ENCODE measurements around the gene TMPRSS11E. TPM values are rescaled to one million over a fixed set of nuclear protein-coding genes. Genes with fewer than 3 reads are reported as not detected.
"Not testable (repeated sequence)": the region's sequence is repeated elsewhere in the genome, so short reads cannot be mapped to it uniquely, and the experiment has no call there.

The TMPRSS11E gene
- total RNA-seq, 6 donors from 2014 or later = not detected

DNA sequence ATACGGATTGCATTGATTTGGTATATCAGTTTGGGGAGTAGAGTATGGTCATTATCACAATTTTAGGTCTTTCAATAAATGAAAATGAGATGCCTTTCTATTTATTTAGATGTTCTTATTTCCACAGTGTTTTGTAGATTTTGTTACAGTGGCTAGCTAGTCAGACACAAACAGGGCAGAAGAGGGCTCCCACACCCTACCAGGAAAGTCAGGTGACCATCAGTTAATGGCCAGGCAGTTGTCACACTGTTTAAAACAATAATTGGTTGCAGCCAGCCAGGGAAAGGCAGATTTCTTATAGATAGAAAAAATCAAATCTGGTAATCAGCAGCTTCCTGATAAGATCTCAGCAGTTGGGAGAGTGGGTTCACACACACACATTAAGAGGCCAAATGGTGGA, 71.6 kb downstream of the TMPRSS11E start:
- 82% methylated on average over 1 of the region's 1 CpG; no CpG with 5 or more reads in 1 of the 2 donors for WGBS, 2 donors
- DNase-seq (no peak), ATAC-seq (ENCODE audit: low FRiP score in 2 of 2) (no peak)
- Histone ChIP-seq H3K4me3 (no peak overlapping the region), H3K27ac (no peak overlapping the region), H3K9me3 (no peaks in the 10 kb centered on the region), H3K4me1 (no peaks in the 10 kb centered on the region), H3K36me3 (no peaks in the 10 kb centered on the region), H3K27me3 (no peaks in the 10 kb centered on the region)
- TF ChIP-seq EP300 (IDR thresholded peaks at IDR 0.05) (no peak), POLR2AphosphoS5 (IDR thresholded peaks at IDR 0.05) (no peak), POLR2A (IDR thresholded peaks at IDR 0.05) (no peak)
- TF ChIP-seq, protein P1, sequence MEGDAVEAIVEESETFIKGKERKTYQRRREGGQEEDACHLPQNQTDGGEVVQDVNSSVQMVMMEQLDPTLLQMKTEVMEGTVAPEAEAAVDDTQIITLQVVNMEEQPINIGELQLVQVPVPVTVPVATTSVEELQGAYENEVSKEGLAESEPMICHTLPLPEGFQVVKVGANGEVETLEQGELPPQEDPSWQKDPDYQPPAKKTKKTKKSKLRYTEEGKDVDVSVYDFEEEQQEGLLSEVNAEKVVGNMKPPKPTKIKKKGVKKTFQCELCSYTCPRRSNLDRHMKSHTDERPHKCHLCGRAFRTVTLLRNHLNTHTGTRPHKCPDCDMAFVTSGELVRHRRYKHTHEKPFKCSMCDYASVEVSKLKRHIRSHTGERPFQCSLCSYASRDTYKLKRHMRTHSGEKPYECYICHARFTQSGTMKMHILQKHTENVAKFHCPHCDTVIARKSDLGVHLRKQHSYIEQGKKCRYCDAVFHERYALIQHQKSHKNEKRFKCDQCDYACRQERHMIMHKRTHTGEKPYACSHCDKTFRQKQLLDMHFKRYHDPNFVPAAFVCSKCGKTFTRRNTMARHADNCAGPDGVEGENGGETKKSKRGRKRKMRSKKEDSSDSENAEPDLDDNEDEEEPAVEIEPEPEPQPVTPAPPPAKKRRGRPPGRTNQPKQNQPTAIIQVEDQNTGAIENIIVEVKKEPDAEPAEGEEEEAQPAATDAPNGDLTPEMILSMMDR (IDR thresholded peaks at IDR 0.05) = no peak

DNA sequence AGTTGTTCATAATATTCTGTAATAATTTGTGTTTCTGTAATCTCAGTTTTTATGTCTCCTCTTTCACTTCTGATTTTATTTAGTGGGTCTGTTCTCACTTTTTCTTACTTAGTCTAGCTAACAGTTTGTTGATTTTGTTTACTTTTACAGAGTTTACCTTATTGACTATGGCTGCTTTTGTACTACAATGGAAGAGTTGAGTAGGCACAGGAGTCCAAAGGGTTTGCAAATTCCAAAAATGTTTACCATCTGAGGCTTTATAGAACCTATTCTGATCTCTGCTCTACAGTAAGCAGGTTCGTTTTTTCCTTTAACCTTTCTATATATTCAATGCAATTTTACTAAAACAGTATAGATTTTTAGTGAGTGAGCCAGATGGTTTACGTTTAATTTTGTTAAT, 73.7 kb downstream of the TMPRSS11E start:
- no peaks in the 10 kb centered on the region for H3K36me3 ChIP-seq
- 54% methylated on average over 2 of the region's 2 CpGs; no CpG with 5 or more reads in 1 of the 2 donors for WGBS, 2 donors
- DNase-seq (no peak), ATAC-seq (ENCODE audit: low FRiP score in 2 of 2) (no peak)
- H3K9me3 ChIP-seq = no peaks in the 10 kb centered on the region
- H3K4me3 ChIP-seq = no peak overlapping the region
- H3K4me1 ChIP-seq = no peaks in the 10 kb centered on the region
- H3K27me3 ChIP-seq = no peaks in the 10 kb centered on the region
- H3K27ac ChIP-seq = no peak overlapping the region
- no peak for TF ChIP-seq EP300 (IDR thresholded peaks at IDR 0.05)
- TF ChIP-seq POLR2AphosphoS5 (IDR thresholded peaks at IDR 0.05) = no peak
- TF ChIP-seq, protein P1 (IDR thresholded peaks at IDR 0.05) = no peak
- no peak for TF ChIP-seq POLR2A (IDR thresholded peaks at IDR 0.05)

DNA sequence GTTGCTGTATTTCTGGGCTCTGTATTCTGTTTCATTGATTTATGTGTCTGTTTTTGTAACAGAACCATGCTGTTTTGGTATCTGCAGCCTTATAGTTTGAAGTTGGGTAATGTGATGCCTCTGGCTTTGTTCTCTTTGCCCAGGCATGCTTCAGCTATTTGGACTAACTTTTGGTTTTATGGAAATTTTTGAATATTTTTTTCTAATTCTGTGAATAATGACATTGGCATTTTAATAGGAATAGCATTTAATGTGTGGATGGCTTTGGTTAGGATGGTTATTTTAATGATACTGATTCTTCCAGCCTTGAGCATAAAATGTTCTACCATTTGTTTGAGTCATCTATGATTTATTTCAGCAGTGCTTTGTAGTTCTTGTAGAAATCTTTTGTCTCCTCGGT, 75.0 kb downstream of the TMPRSS11E start:
- DNase-seq; ATAC-seq (ENCODE audit: low FRiP score in 2 of 2); H3K4me3 ChIP-seq; H3K36me3 ChIP-seq; H3K27ac ChIP-seq; H3K27me3 ChIP-seq; H3K9me3 ChIP-seq; H3K4me1 ChIP-seq: not testable (repeated sequence)
- 71% methylated on average over 1 of the region's 1 CpG; no CpG with 5 or more reads in 1 of the 2 donors for WGBS, 2 donors

DNA sequence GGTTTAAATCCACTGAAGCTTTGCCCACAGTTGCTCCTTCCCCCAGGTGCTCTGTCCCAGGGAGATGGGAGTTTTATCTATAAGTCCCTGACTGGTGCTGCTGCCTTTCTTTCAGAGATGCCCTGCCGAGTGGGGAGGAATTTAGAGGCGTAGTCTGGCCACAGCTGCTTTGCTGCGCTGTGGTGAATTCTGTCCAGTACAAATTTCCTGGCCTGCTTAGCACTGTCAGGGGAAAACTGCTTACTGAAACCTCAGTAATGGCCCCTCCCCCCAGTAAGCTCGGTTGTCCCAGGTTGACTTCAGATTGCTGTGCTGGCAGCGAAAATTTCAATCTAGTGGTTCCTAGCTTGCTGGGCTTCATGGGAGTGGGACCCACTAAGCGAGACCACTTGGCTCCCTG, 88.7 kb downstream of the TMPRSS11E start:
- Histone ChIP-seq H3K4me1 (no peaks in the 10 kb centered on the region), H3K27ac (no peak overlapping the region), H3K27me3 (no peaks in the 10 kb centered on the region), H3K4me3 (no peak overlapping the region), H3K36me3 (no peaks in the 10 kb centered on the region), H3K9me3 (no peaks in the 10 kb centered on the region)
- no CpG with 5 or more reads among the region's 6 CpGs for WGBS, 2 donors
- no peak for TF ChIP-seq POLR2A (IDR thresholded peaks at IDR 0.05)
- TF ChIP-seq EP300 (IDR thresholded peaks at IDR 0.05) = no peak
- no peak for TF ChIP-seq POLR2AphosphoS5 (IDR thresholded peaks at IDR 0.05)
- TF ChIP-seq, protein P1 (IDR thresholded peaks at IDR 0.05) = no peak
- ATAC-seq (ENCODE audit: low FRiP score in 2 of 2) (no peak), DNase-seq (no peak)

DNA sequence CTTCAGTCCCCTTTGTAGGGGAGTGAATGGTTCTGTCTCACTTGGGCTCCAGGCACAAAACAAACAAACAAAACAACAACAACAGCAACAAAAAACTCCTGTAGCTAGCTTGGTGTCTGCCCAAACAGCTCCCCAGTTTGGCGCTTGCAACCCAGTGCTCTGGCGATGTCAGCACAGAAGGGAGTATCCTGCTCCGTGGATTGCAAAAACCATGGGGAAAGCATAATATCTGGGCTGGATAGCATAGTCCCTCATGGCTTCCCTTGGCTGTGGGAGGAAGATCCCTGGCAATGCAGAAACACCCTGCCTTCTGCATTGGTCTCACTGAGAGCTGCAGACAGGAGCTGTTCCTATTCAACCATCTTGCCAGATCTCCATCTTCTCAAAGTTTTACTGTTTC, 89.1 kb downstream of the TMPRSS11E start:
- TF ChIP-seq, protein P1 (IDR thresholded peaks at IDR 0.05) = no peak
- TF ChIP-seq EP300 (IDR thresholded peaks at IDR 0.05) = no peak
- H3K27ac ChIP-seq = no peak overlapping the region
- DNase-seq (no peak), ATAC-seq (ENCODE audit: low FRiP score in 2 of 2) (no peak)
- H3K9me3 ChIP-seq = no peaks in the 10 kb centered on the region
- H3K4me3 ChIP-seq = no peak overlapping the region
- no peaks in the 10 kb centered on the region for H3K4me1 ChIP-seq
- no peaks in the 10 kb centered on the region for H3K36me3 ChIP-seq
- no CpG with 5 or more reads among the region's 3 CpGs for WGBS, 2 donors
- no peaks in the 10 kb centered on the region for H3K27me3 ChIP-seq

DNA sequence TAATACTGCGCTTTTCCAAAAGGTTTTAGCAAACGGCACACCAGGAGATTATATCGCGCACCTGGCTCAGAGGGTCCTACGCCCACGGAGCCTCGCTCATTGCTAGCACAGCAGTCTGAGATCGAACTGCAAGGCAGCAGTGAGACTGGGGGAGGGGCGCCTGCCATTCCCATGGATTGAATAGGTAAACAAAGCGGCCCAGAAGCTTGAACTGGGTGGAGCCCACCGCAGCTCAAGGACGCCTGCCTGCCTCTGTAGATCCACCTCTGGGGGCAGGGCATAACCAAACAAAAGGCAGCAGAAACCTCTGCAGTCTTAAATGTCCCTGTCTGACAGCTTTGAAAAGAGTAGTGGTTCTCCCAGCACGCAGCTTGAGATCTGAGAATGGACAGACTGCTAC, 95.5 kb downstream of the TMPRSS11E start:
- H3K4me3 ChIP-seq; H3K36me3 ChIP-seq; H3K9me3 ChIP-seq; H3K4me1 ChIP-seq; H3K27ac ChIP-seq; ATAC-seq (ENCODE audit: low FRiP score in 2 of 2); H3K27me3 ChIP-seq: not testable (repeated sequence)
- 100% methylated on average over 4 of the region's 13 CpGs; no CpG with 5 or more reads in 1 of the 2 donors for WGBS, 2 donors
- peak in 1 of 2 donors; percentile 12 for DNase-seq

Other genes with a start within 250 kb of the TMPRSS11E start
- not detected for gene TMPRSS11B, start 201.8 kb upstream of the TMPRSS11E start, total RNA-seq
- gene YTHDC1, start 97.4 kb upstream of the TMPRSS11E start, total RNA-seq = 100 to 1,000 TPM in 2 of 6 donors, 10 to 100 TPM in 4; 54.1 to 137 (median 76.3) TPM
- gene UGT2B17, start 128.9 kb downstream of the TMPRSS11E start, total RNA-seq = under 1 TPM in 1 of 6 donors, not detected in 5; 0.27 TPM
- under 1 TPM in 2 of 6 donors, not detected in 4; 0.14 to 0.34 TPM for gene UGT2B15, start 223.2 kb downstream of the TMPRSS11E start, total RNA-seq

All from upper lobe of left lung (tissue), 6 donors.